HG03280 (cell line): Measurements from ENCODE around the gene S100A16.
"Not testable (repeated sequence)": the region's sequence is repeated elsewhere in the genome, so short reads cannot be mapped to it uniquely, and the experiment has no call there.

Experiments
- ATAC-seq: cut with Tn5 transposase; IDR thresholded peaks from one replicate; pipeline ENCODE4 v1.9.1; 2021; ENCODE audit warnings: mild to moderate bottlenecking, moderate library complexity; ENCODE audit not compliant: unreplicated experiment

Gene S100A16

GRCh38 chr1:153588033-153588432 lies 24.9 kb downstream of the S100A16 start:
- ATAC-seq = not testable (repeated sequence)

GRCh38 chr1:153587314-153587713 lies 25.6 kb downstream of the S100A16 start:
- no peak for ATAC-seq

GRCh38 chr1:153586347-153586746 lies 26.6 kb downstream of the S100A16 start:
- ATAC-seq = no peak

GRCh38 chr1:153585006-153585405 lies 27.9 kb downstream of the S100A16 start:
- no peak for ATAC-seq

- no peak for ATAC-seq
These were observed 29.0 kb downstream of the S100A16 start for GRCh38 chr1:153583976-153584375.

GRCh38 chr1:153583514-153583913 lies 29.4 kb downstream of the S100A16 start:
- ATAC-seq = not testable (repeated sequence)

- ATAC-seq = not testable (repeated sequence)
These were observed 30.1 kb downstream of the S100A16 start for GRCh38 chr1:153582836-153583235.

- no peak for ATAC-seq
These were observed 34.0 kb downstream of the S100A16 start for GRCh38 chr1:153578936-153579335.

GRCh38 chr1:153578490-153578889 lies 34.4 kb downstream of the S100A16 start:
- no peak for ATAC-seq

- no peak for ATAC-seq
These were observed 35.3 kb downstream of the S100A16 start for GRCh38 chr1:153577624-153578051.

GRCh38 chr1:153577138-153577537 lies 35.8 kb downstream of the S100A16 start:
- no peak for ATAC-seq

- ATAC-seq = not testable (repeated sequence)
These were observed 37.4 kb downstream of the S100A16 start for GRCh38 chr1:153575497-153575896.

GRCh38 chr1:153575081-153575491 lies 37.9 kb downstream of the S100A16 start:
- not testable (repeated sequence) for ATAC-seq

- no peak for ATAC-seq
These were observed 39.6 kb downstream of the S100A16 start for GRCh38 chr1:153573351-153573750.

- no peak for ATAC-seq
These were observed 40.3 kb downstream of the S100A16 start for GRCh38 chr1:153572569-153573015.

GRCh38 chr1:153571706-153572105 lies 41.2 kb downstream of the S100A16 start:
- ATAC-seq = no peak

GRCh38 chr1:153570874-153571273 lies 42.1 kb downstream of the S100A16 start:
- ATAC-seq = no peak

GRCh38 chr1:153569465-153569864 lies 43.5 kb downstream of the S100A16 start:
- no peak for ATAC-seq

GRCh38 chr1:153568367-153569099 lies 44.4 kb downstream of the S100A16 start:
- no peak for ATAC-seq

GRCh38 chr1:153567621-153568366 lies 45.1 kb downstream of the S100A16 start:
- ATAC-seq = no peak

- no peak for ATAC-seq
These were observed 46.2 kb downstream of the S100A16 start for GRCh38 chr1:153566414-153567371.
